ENCODE results near the gene ATP10A. TPM values are rescaled to one million over a fixed set of nuclear protein-coding genes. Genes with fewer than 3 reads are reported as not detected.

ATP10A gene
- total RNA-seq, 3 donors from 2014 or later, result 6.4 to 17.4 (median 7.2) TPM

- intact Hi-C loops (cut with DNase I; ENCODE audit: low total_unique reads), result no loop called here
- no peaks in the 10 kb centered on the region for H3K36me3 ChIP-seq
- no peak overlapping the region for H3K27ac ChIP-seq
- no peak overlapping the region for H3K4me3 ChIP-seq
- DNase-seq (ENCODE audit: low spot score in 2 of 2), result no peak
- H3K9me3 ChIP-seq, result no peaks in the 10 kb centered on the region
- H3K27me3 ChIP-seq, result no peaks in the 10 kb centered on the region
- no peak for TF ChIP-seq CTCF (IDR thresholded peaks at IDR 0.05)
- no peak for TF ChIP-seq POLR2AphosphoS5 (IDR thresholded peaks at IDR 0.05)
- TF ChIP-seq POLR2A (IDR thresholded peaks at IDR 0.05), result no peak
- no peaks in the 10 kb centered on the region for H3K4me1 ChIP-seq
These were observed 227.9 kb downstream of the ATP10A start for GRCh38 chr15:25635191-25635590.

GRCh38 chr15:25633862-25634261 is 229.3 kb downstream of the ATP10A start:
- Histone ChIP-seq H3K9me3 (no peaks in the 10 kb centered on the region), H3K4me3 (no peak overlapping the region), H3K36me3 (no peaks in the 10 kb centered on the region), H3K27me3 (no peaks in the 10 kb centered on the region), H3K4me1 (no peaks in the 10 kb centered on the region), H3K27ac (no peak overlapping the region)
- no peak for DNase-seq (ENCODE audit: low spot score in 2 of 2)
- TF ChIP-seq POLR2A (IDR thresholded peaks at IDR 0.05), result no peak
- no peak for TF ChIP-seq CTCF (IDR thresholded peaks at IDR 0.05)
- intact Hi-C loops (cut with DNase I; ENCODE audit: low total_unique reads), result no loop called here

DNA sequence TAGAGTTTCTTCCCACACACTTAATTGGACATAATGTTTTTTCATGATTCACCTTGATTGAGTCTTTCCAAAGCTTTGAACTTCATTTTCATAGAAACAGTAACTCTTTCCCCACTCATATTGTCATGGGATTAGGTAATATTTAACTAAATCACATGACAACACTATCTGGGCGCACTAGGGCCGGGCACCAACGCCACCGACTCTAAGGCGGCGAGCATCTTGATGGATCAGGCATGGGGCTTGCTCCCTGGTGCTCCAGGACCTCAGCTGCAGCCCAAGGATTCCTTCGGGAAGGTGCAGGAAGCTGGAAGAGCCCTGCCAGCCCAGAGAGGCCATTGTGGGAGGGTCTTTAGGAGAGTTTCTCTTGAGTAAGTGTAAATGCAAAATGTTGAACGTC is 231.2 kb downstream of the ATP10A start:
- H3K27me3 ChIP-seq, result no peaks in the 10 kb centered on the region
- no peaks in the 10 kb centered on the region for H3K9me3 ChIP-seq
- DNase-seq (ENCODE audit: low spot score in 2 of 2), result no peak
- no peaks in the 10 kb centered on the region for H3K4me1 ChIP-seq
- H3K36me3 ChIP-seq, result no peaks in the 10 kb centered on the region
- TF ChIP-seq POLR2AphosphoS5 (IDR thresholded peaks at IDR 0.05), result no peak
- no peak for TF ChIP-seq POLR2A (IDR thresholded peaks at IDR 0.05)
- no peak for TF ChIP-seq CTCF (IDR thresholded peaks at IDR 0.05)
- H3K27ac ChIP-seq, result no peak overlapping the region
- no peak overlapping the region for H3K4me3 ChIP-seq
- intact Hi-C loops (cut with DNase I; ENCODE audit: low total_unique reads), result no loop called here
